ENCODE results near the gene CLDN8. TPM values are rescaled to one million over a fixed set of nuclear protein-coding genes. Genes with fewer than 3 reads are reported as not detected.

The CLDN8 gene
- total and polyA plus RNA-seq, 10 of the 15 experiments (the other 5 are each of a cell fraction or from before 2014, with no cell fraction given): not detected

- H2AFZ ChIP-seq (ENCODE audit: control insufficient read depth, low read depth, low read length): no peak overlapping the region
- H3K4me3 ChIP-seq: no peak overlapping the region
- WGBS (ENCODE audit: insufficient coverage, insufficient replicate concordance, low lambda C conversion rate, missing lambda C conversion rate): 13% methylated on average over 3 of the region's 3 CpGs
- ChIA-PET CTCF (no interaction called here), SMC1A (ENCODE audit: uncharacterized antibody, unreplicated experiment) (no interaction called here), POLR2A (no interaction called here), RAD21 (ENCODE audit: unreplicated experiment) (no interaction called here)
- H3K79me2 ChIP-seq (ENCODE audit: control insufficient read depth, insufficient read depth, low read length): no peaks in the 10 kb centered on the region
- no peaks in the 10 kb centered on the region for H4K20me1 ChIP-seq (ENCODE audit: control insufficient read depth, insufficient read depth)
- no peaks in the 10 kb centered on the region for H3K27me3 ChIP-seq (replicated peaks in 1 of 2; ENCODE audit: control insufficient read depth in 2 of 2, insufficient read depth in 2 of 2, low read length in 1 of 2)
- H3K27ac ChIP-seq (ENCODE audit: control insufficient read depth, insufficient read depth): no peak overlapping the region
- in situ Hi-C loops (cut with MboI): loop anchor here (10.0 kb wide), 1 partner anchor 65 kb away; no protein-coding TSS in a partner anchor
- H3K4me1 ChIP-seq (ENCODE audit: control insufficient read depth, insufficient read depth, low read length): no peaks in the 10 kb centered on the region
- H3K9me3 ChIP-seq (replicated peaks; ENCODE audit: control insufficient read depth, insufficient read depth, low read length): no peaks in the 10 kb centered on the region
- no peak for DNase-seq (ENCODE audit: low read depth, low spot score)
- no TSS peak for BruUV-seq (replicated peaks)
- H3K9ac ChIP-seq (ENCODE audit: control insufficient read depth, insufficient read depth, low read length): no peak overlapping the region
- H3K4me2 ChIP-seq (ENCODE audit: control insufficient read depth, insufficient read depth): no peak overlapping the region
- FAIRE-seq: no peak
- no peaks in the 10 kb centered on the region for H3K36me3 ChIP-seq (ENCODE audit: control insufficient read depth in 2 of 2, insufficient read depth in 2 of 2, low read length in 1 of 2)
- intact Hi-C loops (cut with micrococcal nuclease; ENCODE audit: unreplicated experiment): no loop called here
- no peak for TF ChIP-seq TAF1 (IDR thresholded peaks at IDR 0.05; ENCODE audit: borderline replicate concordance, low read depth, low read length)
- TF ChIP-seq USF2 (IDR thresholded peaks at IDR 0.05; ENCODE audit: borderline replicate concordance, low read depth, low read length): no peak
- no peak for TF ChIP-seq BHLHE40 (IDR thresholded peaks at IDR 0.05; ENCODE audit: borderline replicate concordance in 1 of 2, low read depth in 2 of 2, low read length in 1 of 2)
- TF ChIP-seq, protein P1, sequence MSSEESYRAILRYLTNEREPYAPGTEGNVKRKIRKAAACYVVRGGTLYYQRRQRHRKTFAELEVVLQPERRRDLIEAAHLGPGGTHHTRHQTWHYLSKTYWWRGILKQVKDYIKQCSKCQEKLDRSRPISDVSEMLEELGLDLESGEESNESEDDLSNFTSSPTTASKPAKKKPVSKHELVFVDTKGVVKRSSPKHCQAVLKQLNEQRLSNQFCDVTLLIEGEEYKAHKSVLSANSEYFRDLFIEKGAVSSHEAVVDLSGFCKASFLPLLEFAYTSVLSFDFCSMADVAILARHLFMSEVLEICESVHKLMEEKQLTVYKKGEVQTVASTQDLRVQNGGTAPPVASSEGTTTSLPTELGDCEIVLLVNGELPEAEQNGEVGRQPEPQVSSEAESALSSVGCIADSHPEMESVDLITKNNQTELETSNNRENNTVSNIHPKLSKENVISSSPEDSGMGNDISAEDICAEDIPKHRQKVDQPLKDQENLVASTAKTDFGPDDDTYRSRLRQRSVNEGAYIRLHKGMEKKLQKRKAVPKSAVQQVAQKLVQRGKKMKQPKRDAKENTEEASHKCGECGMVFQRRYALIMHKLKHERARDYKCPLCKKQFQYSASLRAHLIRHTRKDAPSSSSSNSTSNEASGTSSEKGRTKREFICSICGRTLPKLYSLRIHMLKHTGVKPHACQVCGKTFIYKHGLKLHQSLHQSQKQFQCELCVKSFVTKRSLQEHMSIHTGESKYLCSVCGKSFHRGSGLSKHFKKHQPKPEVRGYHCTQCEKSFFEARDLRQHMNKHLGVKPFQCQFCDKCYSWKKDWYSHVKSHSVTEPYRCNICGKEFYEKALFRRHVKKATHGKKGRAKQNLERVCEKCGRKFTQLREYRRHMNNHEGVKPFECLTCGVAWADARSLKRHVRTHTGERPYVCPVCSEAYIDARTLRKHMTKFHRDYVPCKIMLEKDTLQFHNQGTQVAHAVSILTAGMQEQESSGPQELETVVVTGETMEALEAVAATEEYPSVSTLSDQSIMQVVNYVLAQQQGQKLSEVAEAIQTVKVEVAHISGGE (CRISPR knock-in tag; IDR thresholded peaks at IDR 0.05): no peak
- no peak for ATAC-seq
Observed at GRCh38 chr21:30249936-30250335, 34.0 kb upstream of the CLDN8 start.
